Heart left ventricle (tissue), 13 donors: ENCODE data around the gene BCL3.

Source experiments
- CTCF ChIP-seq, 12 donors: fragments of 200-600 bp; sonication (generic) in 4 of 12; IDR thresholded peaks; one replicate each; pipeline versions ENCODE4 v1.5.0 to v1.8.0; 2018 to 2022; ENCODE audit warnings: antibody characterized with exemption in 12 of 12, mild to moderate bottlenecking in 5 of 12
- POLR2A ChIP-seq, 2 donors: fragments of 450-650 bp; IDR thresholded peaks; one replicate each; pipeline ENCODE4 v1.6.1; 2017; ENCODE audit warnings: antibody characterized with exemption in 2 of 2, mild to moderate bottlenecking in 2 of 2, moderate library complexity in 2 of 2
- donor health status: ischemic (EF 13 %, LVEDD 7.1; RV severe dilation, severe dysfunction).
- donor health status: DM: no; HTN: yes; CAD: no.
- donor health status: DM: no; HTN: no; CAD: no.
- donor health status: ischemic (EF 25% LVEDD 6.9; RV normal size, moderate dysfunction).
- donor health status: ischemic (EF 25% LVEDD 5.7; RV mildly dilated, moderate dysfunction).
- donor health status: ischemic (EF 35%, LVEDD 5.7; RV mildly dilated, moderate dysfunction).
- donor health status: nonischemic (EF 11% LVEDD 7.7; RV severe dilation, severe dysfunction).
- donor health status: DM: yes; HTN: yes; CAD: no.
- donor health status: PGD.
- donor health status: ischemic (EF 29% LVEDD 5.4; RV normal size, mild dysfunction).
- donor health status: nonischemic (EF 23%, LVEDD 6.1; RV moderate dilation, normal function).

DNA sequence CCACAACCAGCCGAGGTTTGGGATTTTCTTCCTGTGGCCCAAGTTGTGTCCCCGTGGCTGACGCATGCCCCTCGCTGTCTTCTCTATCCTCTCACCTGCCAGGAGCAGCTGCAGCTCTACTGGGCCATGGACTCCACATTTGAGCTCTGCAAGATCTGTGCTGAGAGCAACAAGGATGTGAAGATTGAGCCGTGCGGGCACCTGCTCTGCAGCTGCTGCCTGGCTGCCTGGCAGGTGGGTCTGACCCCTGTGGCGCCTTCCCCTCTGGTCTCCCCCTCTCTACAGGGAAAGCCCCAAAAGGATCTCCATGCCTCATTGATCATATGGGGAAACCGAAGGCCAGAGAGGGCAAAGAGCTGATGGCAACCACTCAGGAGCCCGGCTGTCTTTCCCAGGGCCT lies 43.8 kb downstream of the BCL3 start:
- TF ChIP-seq CTCF (IDR thresholded peaks at IDR 0.05) (no peak), POLR2A (IDR thresholded peaks at IDR 0.05) (no peak)
